NCI-H1417 treated with DMSO at 0.1 percent for 48 hours (cell line): ENCODE data around the gene AP2A1.
A peak's percentile ranks its signal among the peaks of the same experiment; 100 is the strongest.

ENCODE experiments used
- DNase-seq: peaks from one replicate; lab custom pipeline; 2025; lab: John Stamatoyannopoulos, UW

Gene AP2A1

DNA sequence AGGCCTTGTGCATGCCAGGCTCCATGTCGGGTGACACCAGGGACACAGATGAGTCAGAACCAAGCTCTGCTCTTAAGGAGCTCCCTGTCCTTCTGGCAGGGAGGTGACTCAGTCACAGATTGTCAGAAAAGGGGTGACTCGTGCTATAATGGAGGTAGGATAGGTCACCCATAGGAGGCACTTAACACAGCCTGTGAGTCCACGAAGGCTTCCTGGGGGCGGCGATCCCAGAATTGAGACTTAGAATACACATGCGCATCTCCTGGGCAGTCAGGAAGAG, 26.7 kb downstream of the AP2A1 start:
- no peak for DNase-seq

- no peak for DNase-seq
Observed at GRCh38 chr19:49795615-49796014, 28.8 kb downstream of the AP2A1 start.

DNA sequence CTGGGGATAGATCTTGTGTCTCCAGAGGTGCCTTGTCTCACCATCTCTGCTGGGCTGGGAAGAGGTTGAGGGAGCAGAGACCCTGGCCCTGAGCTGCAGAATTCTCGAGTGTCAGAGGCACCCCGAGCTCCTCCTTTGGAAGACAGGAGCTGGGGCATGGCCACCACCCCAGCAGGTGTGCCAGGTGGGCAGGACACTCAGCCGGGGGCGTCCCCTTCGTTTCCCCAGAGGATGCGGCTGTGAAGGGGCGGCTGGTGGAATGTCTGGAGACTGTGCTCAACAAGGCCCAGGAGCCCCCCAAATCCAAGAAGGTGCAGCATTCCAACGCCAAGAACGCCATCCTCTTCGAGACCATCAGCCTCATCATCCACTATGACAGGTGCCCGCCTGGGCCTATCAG, 31.8 kb downstream of the AP2A1 start:
- no peak for DNase-seq

GRCh38 chr19:49799271-49799797, 32.5 kb downstream of the AP2A1 start:
- no peak for DNase-seq

DNA sequence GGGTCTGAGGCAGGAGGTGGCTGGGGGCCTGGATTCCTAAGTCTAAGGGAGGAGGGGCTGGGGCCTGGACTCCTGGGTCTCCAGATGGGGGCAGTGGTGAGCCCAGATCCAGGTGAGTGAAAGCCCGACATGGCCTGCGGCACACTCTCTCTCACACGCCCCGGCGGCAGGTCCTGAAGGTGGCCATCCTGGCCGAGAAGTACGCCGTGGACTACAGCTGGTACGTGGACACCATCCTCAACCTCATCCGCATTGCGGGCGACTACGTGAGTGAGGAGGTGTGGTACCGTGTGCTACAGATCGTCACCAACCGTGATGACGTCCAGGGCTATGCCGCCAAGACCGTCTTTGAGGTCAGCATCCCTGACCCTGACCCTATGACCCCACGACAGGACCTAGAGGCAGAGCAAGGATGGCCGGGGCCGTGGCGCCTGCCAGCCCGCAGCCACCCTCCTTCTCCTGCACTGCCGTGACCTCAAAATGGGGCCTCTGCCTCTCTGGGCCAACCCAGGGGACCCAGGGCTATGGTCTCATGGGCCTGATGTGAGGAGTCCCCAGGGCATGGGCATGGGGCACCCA, 33.1 kb downstream of the AP2A1 start:
- DNase-seq = no peak

- DNase-seq = no peak
Observed at GRCh38 chr19:49800771-49801170, 34.0 kb downstream of the AP2A1 start.

- no peak for DNase-seq
Observed at GRCh38 chr19:49801401-49801888, 34.6 kb downstream of the AP2A1 start.

- no peak for DNase-seq
Observed at GRCh38 chr19:49801966-49802661, 35.3 kb downstream of the AP2A1 start.

- no peak for DNase-seq
Observed at GRCh38 chr19:49802836-49803528, 36.2 kb downstream of the AP2A1 start.

DNA sequence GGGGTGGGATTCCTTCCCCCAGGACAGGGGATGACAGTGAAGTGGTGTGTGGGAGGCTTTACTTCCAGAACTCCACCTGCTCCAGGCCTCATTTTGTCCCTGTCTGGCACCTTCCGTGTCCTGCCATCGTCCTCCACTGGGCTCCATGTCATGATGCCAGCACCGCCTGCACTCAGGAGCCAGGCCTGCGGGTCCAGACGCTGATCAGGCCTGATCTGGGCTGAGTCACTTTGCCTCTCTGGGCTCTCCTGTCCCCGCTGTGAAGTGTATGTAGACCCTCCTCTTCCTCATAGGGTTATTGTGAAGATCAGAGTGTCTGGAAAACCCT, 36.7 kb downstream of the AP2A1 start:
- no peak for DNase-seq

DNA sequence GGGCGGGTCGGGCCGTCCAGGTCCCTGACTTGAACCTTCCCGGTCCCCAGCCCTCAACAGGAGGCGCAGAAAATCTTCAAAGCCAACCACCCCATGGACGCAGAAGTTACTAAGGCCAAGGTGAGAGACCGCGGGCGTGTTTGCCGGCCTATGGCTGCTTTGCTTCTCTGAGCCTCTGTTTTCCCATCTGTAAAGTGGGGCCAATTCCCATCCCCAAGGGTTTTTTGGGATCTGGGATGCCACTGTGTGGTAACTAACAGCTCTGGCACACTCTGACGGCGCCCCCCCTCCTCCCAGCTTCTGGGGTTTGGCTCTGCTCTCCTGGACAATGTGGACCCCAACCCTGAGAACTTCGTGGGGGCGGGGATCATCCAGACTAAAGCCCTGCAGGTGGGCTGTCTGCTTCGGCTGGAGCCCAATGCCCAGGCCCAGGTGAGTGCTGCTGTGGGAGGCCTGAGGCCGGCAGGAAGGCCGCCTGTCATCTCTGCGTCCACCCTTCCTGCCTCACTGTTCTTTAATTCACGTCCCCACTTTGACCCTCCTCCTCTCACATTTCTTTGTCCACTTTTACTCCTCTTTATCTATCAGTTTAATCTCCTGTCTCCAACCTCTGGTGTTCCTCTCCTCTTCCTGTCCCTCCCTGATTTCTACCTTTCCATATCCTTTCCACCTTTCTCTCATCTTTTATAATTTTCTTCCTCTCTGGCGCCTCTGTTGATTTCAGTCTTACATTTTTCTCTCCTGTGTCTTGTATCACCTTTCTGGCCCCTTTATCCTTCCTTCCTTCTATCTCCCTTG, 39.2 kb downstream of the AP2A1 start:
- DNase-seq = no peak

- no peak for DNase-seq
Observed at GRCh38 chr19:49806620-49806959, 39.8 kb downstream of the AP2A1 start.

DNA sequence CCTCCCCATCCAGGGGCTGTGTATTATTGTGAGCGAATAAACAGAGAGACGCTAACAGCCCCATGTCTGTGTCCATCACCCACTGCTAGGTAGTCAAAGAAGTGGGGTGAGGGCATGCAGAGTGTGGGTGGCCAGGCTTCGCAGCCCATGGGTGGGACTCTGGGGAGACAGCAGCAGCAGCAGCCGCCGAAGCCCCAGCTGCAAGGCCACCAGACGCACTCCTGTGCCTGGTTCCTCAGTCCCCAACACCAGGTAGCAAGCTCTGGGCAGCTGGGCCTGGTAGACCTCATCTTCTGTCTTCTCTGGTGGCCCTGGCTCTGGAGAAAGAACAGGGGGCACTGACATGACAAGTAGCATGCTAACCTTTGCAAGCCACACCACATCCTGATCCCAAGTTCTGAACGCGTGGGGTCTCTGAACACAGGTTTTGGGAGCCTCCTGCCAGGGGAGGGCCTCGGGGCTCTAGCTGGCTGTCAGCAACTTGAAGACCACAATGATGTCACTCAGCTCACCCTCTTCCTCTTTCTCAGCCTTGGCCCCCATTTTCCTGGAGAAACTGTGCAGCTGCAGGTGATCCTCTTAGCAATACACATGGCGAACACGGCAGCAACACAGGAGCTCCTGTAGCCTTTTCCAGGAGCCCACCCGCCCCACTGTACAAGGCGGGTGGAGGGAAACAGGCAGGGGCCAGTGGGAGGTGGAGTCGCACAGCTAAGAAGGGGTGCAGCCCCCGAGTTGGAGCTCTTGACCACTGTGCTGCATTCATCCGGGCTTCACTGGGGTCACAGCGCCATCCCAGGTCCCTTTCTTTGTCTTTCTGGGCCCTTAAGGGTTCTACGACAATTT, 40.5 kb downstream of the AP2A1 start:
- DNase-seq = no peak

GRCh38 chr19:49807904-49808675, 41.3 kb downstream of the AP2A1 start:
- no peak for DNase-seq

GRCh38 chr19:49808711-49809159, 41.9 kb downstream of the AP2A1 start:
- peak; percentile 13 for DNase-seq

DNA sequence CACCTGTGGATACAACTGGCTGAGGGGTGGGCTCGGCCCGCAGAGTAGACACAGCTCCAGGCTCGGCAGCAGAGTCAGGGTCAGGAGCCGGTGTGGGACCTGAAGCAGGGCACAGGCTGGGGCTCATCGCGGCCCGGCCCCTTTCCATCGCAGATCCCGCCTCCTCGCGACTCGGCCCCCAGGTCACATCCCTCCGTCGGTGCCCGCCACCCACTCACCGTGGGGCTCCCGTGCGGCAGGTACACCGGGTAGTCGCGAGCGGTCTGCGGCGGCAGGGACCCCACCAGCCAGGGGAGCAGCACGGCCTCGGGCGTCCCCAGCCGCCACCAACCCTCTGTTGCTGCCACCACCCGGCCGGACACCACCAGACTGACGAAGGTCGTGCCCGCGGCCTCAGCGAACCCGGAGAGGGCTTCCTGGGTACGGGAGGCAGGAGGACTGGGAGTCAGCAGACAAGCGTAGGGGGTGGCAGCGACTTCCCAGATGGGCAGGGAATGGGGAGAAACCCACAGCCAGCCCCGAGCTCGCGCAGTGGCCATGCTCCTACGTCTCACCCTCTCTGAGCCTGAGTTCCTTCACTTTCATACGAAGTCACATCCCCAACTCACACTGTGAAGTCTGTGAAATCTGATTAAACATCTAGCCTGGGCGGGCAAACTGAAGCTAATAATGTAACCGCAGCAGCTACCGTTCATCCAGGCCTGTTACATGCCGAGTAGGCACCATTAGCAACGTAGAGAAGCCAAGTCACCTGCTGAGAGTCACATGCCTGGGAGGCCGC, 42.5 kb downstream of the AP2A1 start:
- no peak for DNase-seq

- DNase-seq = no peak
Observed at GRCh38 chr19:49809941-49810389, 43.2 kb downstream of the AP2A1 start.

DNA sequence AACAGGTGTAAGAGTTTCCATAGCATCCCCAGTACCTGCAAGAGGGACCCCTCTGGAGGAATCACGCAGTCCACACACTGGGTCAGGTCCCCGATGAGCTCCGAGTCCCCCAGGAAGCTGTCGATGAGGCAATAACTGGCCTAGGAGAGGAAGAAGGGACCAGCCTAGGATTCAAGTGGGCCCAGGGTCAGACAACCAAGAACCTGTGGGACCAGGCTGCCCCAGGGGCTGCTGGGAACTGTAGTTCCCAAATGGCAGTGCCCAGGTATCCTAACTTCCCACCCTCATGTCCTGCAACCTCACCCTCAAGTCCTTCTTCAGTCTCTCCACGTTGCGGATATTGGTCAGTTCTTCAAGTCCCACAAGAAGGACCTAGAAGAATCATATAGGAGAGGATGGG, 44.5 kb downstream of the AP2A1 start:
- no peak for DNase-seq

GRCh38 chr19:49812452-49812996, 45.7 kb downstream of the AP2A1 start:
- no peak for DNase-seq
